HG02798 (cell line): ENCODE data around the gene WBP1.

ENCODE experiments used
- ATAC-seq: cut with Tn5 transposase; IDR thresholded peaks from one replicate; pipeline ENCODE4 v1.9.1; 2021; ENCODE audit warnings: mild to moderate bottlenecking; ENCODE audit not compliant: unreplicated experiment, poor library complexity

Gene WBP1

GRCh38 chr2:74499940-74500577 lies 41.8 kb downstream of the WBP1 start:
- ATAC-seq = no peak

GRCh38 chr2:74500578-74500946 lies 42.3 kb downstream of the WBP1 start:
- ATAC-seq = no peak

- ATAC-seq = no peak
Measured at GRCh38 chr2:74501335-74502071, 43.3 kb downstream of the WBP1 start.

- ATAC-seq = no peak
Measured at GRCh38 chr2:74502147-74502719, 44.0 kb downstream of the WBP1 start.

GRCh38 chr2:74502720-74503505 lies 44.7 kb downstream of the WBP1 start:
- ATAC-seq = peak; percentile 43

- no peak for ATAC-seq
Measured at GRCh38 chr2:74503506-74504475, 45.6 kb downstream of the WBP1 start.

GRCh38 chr2:74504591-74504990 lies 46.4 kb downstream of the WBP1 start:
- ATAC-seq = no peak

- no peak for ATAC-seq
Measured at GRCh38 chr2:74505448-74506246, 47.4 kb downstream of the WBP1 start.

- ATAC-seq = peak; percentile 93
Measured at GRCh38 chr2:74507145-74507925, 49.1 kb downstream of the WBP1 start, which contains the start of gene PCGF1. Gene PCGF1, minus strand, starts transcription at chr2:74507695. Its CDS starts 27 bp downstream, at chr2:74507668.

- peak; percentile 2 for ATAC-seq
Measured at GRCh38 chr2:74507926-74508520, 49.8 kb downstream of the WBP1 start.

- no peak for ATAC-seq
Measured at GRCh38 chr2:74510272-74510671, 52.0 kb downstream of the WBP1 start.
